ENCODE measurements around the gene PLEKHD1. TPM values are rescaled to one million over a fixed set of nuclear protein-coding genes. Genes with fewer than 3 reads are reported as not detected.
"Not testable (repeated sequence)": the region's sequence is repeated elsewhere in the genome, so short reads cannot be mapped to it uniquely, and the experiment has no call there.

Gene PLEKHD1
- total RNA-seq, 1 donor from 2014 or later = 0.16 TPM

DNA sequence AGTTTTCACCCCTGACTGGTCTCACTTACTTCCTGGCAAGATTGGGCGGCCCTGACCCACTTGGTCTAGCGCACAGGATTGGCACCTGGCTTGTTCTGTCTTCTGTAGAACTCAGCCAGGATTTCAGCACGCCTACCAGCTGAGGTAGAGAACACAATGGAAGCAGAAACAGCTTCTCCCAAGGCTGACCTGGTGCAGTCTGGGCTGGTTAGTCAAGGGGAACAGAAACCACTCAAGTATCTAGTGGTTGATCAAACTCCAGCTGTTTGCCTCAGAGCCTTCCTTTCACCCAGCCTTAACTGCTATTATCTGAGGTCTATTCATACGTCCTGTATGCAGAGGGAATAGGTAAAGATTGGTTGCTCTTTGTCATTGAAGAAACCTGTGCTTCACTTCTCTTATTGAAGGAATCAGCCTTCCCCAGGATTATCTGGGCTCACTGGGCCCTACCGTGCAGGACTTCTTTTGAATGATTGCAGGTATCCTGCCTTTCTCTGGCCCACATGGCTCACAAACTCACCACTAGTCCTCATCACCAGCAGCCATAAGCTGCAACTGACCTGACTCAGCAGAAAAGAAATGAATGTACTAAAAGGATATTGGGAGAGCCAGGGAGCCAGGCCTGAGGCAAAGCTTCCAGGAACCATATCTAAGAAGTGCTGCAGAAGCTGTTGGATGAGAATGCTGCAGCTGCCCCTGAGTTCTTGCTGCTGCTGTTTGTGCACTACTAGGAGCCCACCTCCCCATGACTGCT lies 2.5 kb upstream of the PLEKHD1 start:
- intact Hi-C loops (cut with micrococcal nuclease) = no loop called here

- intact Hi-C loops (cut with micrococcal nuclease) = no loop called here
Observed at GRCh38 chr14:69483765-69484443, 624 bp upstream of the PLEKHD1 start.

GRCh38 chr14:69485315-69485660 lies 760 bp downstream of the PLEKHD1 start:
- intact Hi-C loops (cut with micrococcal nuclease) = no loop called here

- intact Hi-C loops (cut with micrococcal nuclease) = no loop called here
Observed at GRCh38 chr14:69485701-69486100, 1.2 kb downstream of the PLEKHD1 start.

GRCh38 chr14:69487226-69487625 lies 2.7 kb downstream of the PLEKHD1 start:
- intact Hi-C loops (cut with micrococcal nuclease) = no loop called here

DNA sequence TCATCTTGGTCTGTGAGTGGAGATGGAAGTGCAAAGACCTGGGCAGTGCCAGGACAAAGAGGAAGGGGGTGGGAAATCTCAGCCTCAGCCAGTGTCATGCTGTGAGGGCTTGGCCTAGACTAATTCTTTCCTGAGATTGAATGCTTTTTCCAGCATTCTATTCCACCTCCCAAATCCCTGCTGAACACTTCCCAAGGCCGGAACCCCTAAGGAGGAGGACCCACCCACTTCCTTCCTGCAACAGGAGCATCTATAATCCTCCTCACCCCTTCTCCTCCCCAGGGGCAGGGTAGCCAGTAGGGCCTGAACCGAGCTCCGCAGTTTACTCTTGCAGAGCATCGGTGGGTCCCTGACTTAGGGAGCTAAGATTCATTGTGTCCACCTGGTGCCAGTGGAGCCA lies 3.2 kb downstream of the PLEKHD1 start:
- intact Hi-C loops (cut with micrococcal nuclease) = no loop called here

GRCh38 chr14:69489495-69489894 lies 5.0 kb downstream of the PLEKHD1 start:
- intact Hi-C loops (cut with micrococcal nuclease) = no loop called here

DNA sequence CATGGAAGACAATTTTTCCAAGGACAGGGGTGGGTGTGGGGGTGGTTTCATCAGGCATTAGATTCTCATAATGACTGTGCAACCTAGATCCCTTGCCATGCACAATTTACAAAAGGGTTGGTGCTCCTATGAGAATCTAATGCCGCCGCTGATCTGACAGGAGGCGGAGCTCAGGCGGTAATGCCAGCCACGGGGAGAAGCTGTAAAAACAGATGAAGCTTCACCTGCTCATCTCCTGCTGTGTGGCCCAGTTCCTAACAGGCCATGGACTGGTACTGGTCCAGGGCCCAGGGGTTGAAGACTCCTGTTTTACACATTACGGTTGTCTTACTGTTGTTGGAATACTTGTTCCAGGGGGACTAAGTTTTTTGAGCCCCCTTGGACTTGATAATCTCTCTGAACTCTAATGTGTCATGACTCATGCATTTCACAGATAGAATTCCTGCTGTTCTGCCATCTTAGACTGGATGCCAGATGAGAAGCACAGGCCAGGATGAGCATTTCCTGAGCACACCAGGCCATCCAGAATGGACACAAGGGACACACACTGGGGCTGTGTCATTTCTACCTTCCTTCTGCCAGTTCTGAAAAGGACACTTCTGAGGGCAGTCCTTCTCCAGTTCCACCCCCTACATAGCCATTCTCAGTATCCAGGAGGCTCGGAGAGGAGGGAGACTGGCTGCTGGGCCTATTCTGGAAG lies 5.8 kb downstream of the PLEKHD1 start:
- intact Hi-C loops (cut with micrococcal nuclease) = no loop called here

GRCh38 chr14:69491193-69491592 lies 6.7 kb downstream of the PLEKHD1 start:
- intact Hi-C loops (cut with micrococcal nuclease) = no loop called here

- intact Hi-C loops (cut with micrococcal nuclease) = no loop called here
Observed at GRCh38 chr14:69493038-69493437, 8.5 kb downstream of the PLEKHD1 start.

DNA sequence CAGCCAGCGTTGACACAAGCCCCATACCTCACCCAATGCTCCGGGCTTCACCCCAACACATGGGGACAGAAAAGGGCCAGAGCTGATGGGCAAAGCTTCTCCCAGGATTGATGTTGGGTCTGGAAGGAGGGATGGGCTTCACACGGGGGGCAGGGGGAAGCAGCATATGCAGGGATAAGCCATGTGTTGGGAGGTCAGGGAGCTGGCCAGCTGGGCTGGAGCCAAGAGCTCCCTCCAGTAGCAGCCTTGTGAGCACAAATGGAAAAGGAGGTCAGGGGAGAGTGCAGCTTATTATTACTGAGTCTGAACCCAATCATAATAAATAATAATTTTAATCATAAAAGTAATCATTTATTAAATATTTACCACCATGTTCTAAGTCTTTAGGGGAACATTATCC lies 9.3 kb downstream of the PLEKHD1 start:
- intact Hi-C loops (cut with micrococcal nuclease) = no loop called here

- intact Hi-C loops (cut with micrococcal nuclease) = no loop called here
Observed at GRCh38 chr14:69495341-69495921, 10.9 kb downstream of the PLEKHD1 start.

DNA sequence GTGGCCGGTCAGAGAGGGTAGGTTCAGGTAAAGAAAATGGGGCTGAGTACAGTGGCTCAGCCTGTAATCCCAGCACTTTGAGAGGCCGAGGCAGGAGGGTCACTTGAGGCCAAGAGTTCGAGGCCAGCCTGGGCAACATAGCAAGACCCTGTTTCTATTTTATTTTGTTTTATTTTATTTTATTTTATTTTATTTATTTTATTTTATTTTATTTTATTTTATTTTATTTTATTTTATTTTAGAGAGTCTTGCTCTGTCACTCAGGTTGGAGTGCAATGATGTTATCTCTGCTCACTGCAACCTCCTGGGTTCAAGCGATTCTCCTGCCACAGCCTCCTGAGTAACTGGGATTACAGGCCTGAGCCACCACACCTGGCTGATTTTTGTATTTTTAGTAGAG lies 13.3 kb downstream of the PLEKHD1 start:
- intact Hi-C loops (cut with micrococcal nuclease) = not testable (repeated sequence)

- intact Hi-C loops (cut with micrococcal nuclease) = not testable (repeated sequence)
Observed at GRCh38 chr14:69498286-69498685, 13.8 kb downstream of the PLEKHD1 start.

DNA sequence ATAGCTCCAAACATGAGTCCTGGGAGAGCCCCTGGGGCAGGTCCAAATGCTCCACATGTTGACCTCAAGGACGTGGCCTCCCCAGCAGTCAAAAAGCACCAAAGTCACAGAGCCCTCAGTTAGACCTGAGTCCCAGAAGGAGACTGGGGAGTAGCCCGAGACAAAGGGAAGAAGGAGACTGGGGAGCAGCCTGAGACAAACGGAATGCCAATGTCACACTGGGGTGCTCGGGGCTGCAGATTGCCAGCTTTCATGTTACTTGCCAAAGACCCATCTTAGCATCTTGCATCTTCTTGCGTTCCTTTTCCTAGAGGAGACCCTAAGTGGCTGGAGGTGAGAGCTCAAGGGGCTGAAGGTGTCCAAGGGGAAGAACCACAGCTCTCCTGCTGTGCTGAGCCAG lies 14.9 kb downstream of the PLEKHD1 start:
- intact Hi-C loops (cut with micrococcal nuclease) = no loop called here

DNA sequence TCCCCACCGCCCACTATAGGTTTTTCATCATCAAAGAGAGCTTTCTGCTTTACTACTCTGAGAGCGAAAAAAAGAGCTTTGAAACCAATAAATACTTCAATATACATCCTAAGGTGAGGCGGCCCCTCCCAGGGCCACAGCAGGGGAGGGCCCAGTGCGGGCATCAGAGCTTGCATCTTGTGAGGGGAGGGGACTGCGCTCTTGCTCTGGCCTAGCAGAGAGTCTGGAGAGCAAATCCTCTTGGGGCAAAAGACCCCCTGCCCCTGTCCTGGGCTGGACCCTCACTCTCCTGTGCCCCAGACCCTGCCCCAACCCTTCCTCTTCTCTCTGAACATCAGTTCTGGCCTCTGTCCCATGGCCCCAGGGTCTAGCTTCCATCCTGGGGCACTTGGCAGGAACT lies 15.6 kb downstream of the PLEKHD1 start:
- intact Hi-C loops (cut with micrococcal nuclease) = no loop called here

DNA sequence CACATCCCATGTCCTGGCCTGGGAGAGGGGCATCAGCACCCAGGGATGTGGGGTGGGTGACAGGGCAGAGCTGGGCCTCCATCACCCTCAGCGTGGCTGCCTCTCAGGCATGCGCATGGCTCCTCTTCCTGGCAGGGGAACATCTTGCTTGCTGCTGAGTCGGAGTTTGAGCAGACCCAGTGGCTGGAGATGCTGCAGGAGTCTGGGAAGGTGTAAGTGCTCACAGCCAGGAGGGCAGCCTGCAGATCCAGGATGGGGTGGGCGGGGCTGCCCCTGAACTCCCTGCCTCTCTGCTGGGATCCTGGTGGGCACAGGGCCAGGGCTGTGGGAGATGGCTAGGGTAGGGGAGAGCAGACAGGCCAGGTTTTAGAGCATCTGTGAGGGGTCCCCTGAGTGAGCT lies 16.2 kb downstream of the PLEKHD1 start:
- intact Hi-C loops (cut with micrococcal nuclease) = no loop called here

- intact Hi-C loops (cut with micrococcal nuclease) = no loop called here
Observed at GRCh38 chr14:69501423-69501838, 16.9 kb downstream of the PLEKHD1 start.

DNA sequence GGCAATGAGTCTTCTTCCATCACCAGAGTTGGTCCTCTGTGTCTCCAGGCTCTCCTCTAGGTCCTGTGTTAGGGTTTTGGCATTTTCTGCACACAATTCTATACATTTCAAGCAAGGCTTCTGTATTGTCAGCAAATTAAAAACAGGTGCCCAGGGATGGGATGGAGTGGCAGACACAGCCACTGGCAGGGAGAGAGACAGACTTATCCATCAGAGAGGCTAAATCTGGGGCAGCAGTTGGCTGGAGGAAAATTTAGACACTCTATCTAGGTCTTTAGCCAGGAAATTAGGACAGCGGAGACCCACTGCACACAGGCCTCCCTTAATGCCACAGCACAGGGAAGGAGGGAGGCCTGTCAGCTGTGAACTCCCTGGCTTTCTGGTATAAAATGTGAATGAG lies 20.2 kb downstream of the PLEKHD1 start:
- intact Hi-C loops (cut with micrococcal nuclease) = no loop called here

DNA sequence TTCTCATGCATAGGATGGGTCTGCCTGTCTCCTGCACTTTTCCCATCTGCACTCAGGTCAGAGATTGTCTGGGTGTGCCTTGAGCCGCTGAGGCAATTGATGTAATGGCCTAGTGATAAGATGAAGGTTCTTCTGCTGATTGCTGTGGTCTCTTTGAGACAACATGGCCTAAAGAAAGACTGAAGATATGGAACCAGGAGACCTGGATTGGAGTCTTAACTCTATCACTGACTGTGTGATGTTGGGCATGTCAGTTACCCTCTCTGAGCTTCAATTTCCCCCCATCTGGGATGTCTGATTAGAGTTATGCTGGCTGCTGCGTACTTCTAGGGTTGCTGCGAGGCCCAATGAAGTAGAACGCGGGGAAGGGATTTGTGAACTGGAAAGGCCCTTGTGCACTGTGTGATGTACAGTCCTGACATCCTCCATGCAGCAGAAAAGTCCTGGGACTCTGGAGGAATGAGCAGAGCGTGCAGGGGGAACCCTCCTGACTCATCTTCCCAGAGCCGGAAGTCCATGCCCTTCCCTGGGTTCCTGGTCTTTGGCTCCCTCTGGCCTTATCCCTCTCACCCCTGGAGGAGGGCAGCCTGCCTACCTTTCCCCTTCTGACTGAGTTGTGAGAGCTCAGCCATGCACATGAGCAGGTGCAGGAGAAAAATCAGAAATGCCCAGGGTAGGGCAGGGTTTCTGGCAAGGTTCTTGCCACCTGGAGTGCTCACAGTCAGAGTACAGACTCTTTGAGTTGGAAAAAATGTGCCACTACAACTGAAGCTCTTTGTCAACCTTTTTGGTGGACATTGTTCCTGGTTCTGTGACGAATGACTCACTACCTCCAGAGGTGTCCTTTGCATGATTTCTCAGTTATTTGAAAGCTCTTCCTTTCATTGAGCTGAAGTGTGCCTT lies 21.1 kb downstream of the PLEKHD1 start:
- intact Hi-C loops (cut with micrococcal nuclease) = no loop called here

DNA sequence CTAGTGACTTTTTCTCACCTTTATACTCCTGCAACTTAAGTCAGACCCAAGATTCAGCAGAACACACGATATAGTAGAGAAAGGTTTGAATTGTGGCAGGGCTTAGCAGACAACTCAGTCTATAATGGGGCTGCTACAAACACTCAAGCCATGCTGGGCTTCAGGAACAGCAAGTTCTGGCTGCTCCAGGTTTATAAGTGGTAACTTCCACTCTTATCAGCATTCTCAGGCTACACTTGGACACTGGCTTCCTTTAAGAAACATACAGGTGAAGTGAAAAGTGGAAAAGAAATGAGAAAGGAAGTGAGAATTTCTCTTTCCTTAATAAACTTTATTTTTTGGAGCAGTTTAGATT lies 21.7 kb downstream of the PLEKHD1 start:
- intact Hi-C loops (cut with micrococcal nuclease) = no loop called here

All from T-helper 2 cell treated with Interferon-gamma antibody and Interleukin-4, amounts not matched to agents 100 ng/mL and 5 ng/mL, for 36 hours (primary cell).